K562 (cell line): Measurements from ENCODE around the gene TNIP2. TPM values are rescaled to one million over a fixed set of nuclear protein-coding genes. Genes with fewer than 3 reads are reported as not detected.

ENCODE experiments used
- BHLHE40 ChIP-seq: IDR thresholded peaks from 2 replicates; pipeline ENCODE4 v1.6.1; 2011; ENCODE audit warnings: low read length, improper control_type of control experiment
- BRF1 ChIP-seq: IDR thresholded peaks from 3 replicates; pipeline ENCODE4 v1.6.1; 2011; ENCODE audit warnings: borderline replicate concordance, mild to moderate bottlenecking; ENCODE audit not compliant: insufficient read length; ENCODE audit errors: extremely low read depth
- CTBP1 ChIP-seq: fragments of 450-650 bp; IDR thresholded peaks from 2 replicates; pipeline ENCODE4 v1.6.1; 2016; ENCODE audit warnings: borderline replicate concordance
- GABPB1 ChIP-seq: sonication (generic); formaldehyde crosslinking; IDR thresholded peaks from 2 replicates; pipeline ENCODE4 v1.8.0; 2022; ENCODE audit warnings: mild to moderate bottlenecking, missing genetic modification reagents
- LARP7 ChIP-seq: fragments of 450-650 bp; IDR thresholded peaks from 2 replicates; pipeline ENCODE4 v1.6.1; 2016
- PHF8 ChIP-seq: fragments of 200-600 bp; sonication (generic); IDR thresholded peaks from 2 replicates; pipeline ENCODE4 v1.6.1; 2012; ENCODE audit warnings: mixed run types, mild to moderate bottlenecking, inconsistent platforms, low read length, moderate library complexity, borderline replicate concordance
- RBM25 ChIP-seq: fragments of 200-400 bp; formaldehyde crosslinking; IDR thresholded peaks from 2 replicates; pipeline ENCODE4 v1.6.1; 2018; ENCODE audit warnings: low read length, low read depth, moderate library complexity; ENCODE audit not compliant: severe bottlenecking
- RBM34 ChIP-seq: fragments of 200-400 bp; formaldehyde crosslinking; IDR thresholded peaks from 2 replicates; pipeline ENCODE4 v1.6.1; 2018; ENCODE audit warnings: low read length, borderline replicate concordance; ENCODE audit not compliant: insufficient read depth
- SAFB2 ChIP-seq: fragments of 200-400 bp; formaldehyde crosslinking; IDR thresholded peaks from 2 replicates; pipeline ENCODE4 v1.6.1; 2018; ENCODE audit warnings: borderline replicate concordance, low read length, low read depth, moderate library complexity; ENCODE audit not compliant: severe bottlenecking
- SIN3B ChIP-seq: fragments of 450-650 bp; IDR thresholded peaks from 2 replicates; pipeline ENCODE4 v1.6.1; 2017; ENCODE audit warnings: low read depth, mild to moderate bottlenecking, moderate library complexity
- SP2 ChIP-seq: IDR thresholded peaks from 2 replicates; pipeline ENCODE4 v1.6.1; 2011; ENCODE audit warnings: mild to moderate bottlenecking, low read depth, low read length, moderate library complexity; ENCODE audit not compliant: poor library complexity, severe bottlenecking; ENCODE audit errors: extremely low read depth
- TARDBP ChIP-seq: fragments of 450-650 bp; IDR thresholded peaks from 2 replicates; pipeline ENCODE4 v1.6.1; 2016
- UBTF ChIP-seq, 2 experiments: IDR thresholded peaks; 2 replicates each; pipeline ENCODE4 v1.6.1; 2012; ENCODE audit warnings: improper control_type of control experiment in 2 of 2, low read depth in 2 of 2, low read length in 2 of 2, borderline replicate concordance in 1 of 2
- ZBTB33 ChIP-seq: sonication (generic); formaldehyde crosslinking; IDR thresholded peaks from 2 replicates; pipeline ENCODE4 v1.8.1; 2023; ENCODE audit warnings: mild to moderate bottlenecking, missing genetic modification reagents
- ZBTB8A ChIP-seq: fragments of 450-650 bp; IDR thresholded peaks from 2 replicates; pipeline ENCODE4 v1.6.1; 2018; ENCODE audit warnings: mild to moderate bottlenecking, moderate library complexity; ENCODE audit not compliant: partially characterized antibody
- ZNF639 ChIP-seq, 2 experiments: fragments of 200-800 bp in 1 of 2; sonication (Bioruptor generic) in 1 of 2; sonication (generic) in 1 of 2; formaldehyde crosslinking in 1 of 2; IDR thresholded peaks in 1 of 2; conservative IDR thresholded peaks in 1 of 2; 2 replicates each; pipeline versions ENCODE4 v1.5.0 to v1.6.1; 2016 to 2020; ENCODE audit warnings: missing compliant biosample characterization in 1 of 2, missing genetic modification characterization in 1 of 2, missing genetic modification reagents in 1 of 2
- ZNF644 ChIP-seq: fragments of 200-800 bp; sonication (Bioruptor generic); IDR thresholded peaks from 2 replicates; pipeline ENCODE4 v1.6.1; 2016; ENCODE audit warnings: low read depth, missing genetic modification characterization, missing compliant biosample characterization
- polyA plus RNA-seq, 8 experiments: library from polyadenylated mRNA; depleted of rRNA in 4 of 8; stranded (reverse) in 5 of 8; unstranded in 3 of 8; fragments of >200 nt; fragmentation: Nextera tagmentation in 2 of 8; fragmentation: Illumina TruSeq in 1 of 8; extraction: Ambion mirVana in 2 of 8; extraction: Trizol in 1 of 8; gene quantifications; 2 replicates each; pipeline versions ENCODE4 v1.2.1 to v1.2.3, GENCODE V29; 2011 to 2014; ENCODE audit warnings: inconsistent platforms in 1 of 8, missing spikeins in 1 of 8
- total RNA-seq, 7 experiments: library from RNA; depleted of rRNA in 6 of 7; stranded (reverse); fragments of >200 nt in 6 of 7; fragmentation: Illumina TruSeq in 2 of 7; extraction: Trizol in 2 of 7; gene quantifications; 2 replicates each; pipeline versions ENCODE4 v1.2.1 to v1.2.3, GENCODE V29; 2011 to 2021; ENCODE audit warnings: low replicate concordance in 1 of 7
- TF ChIP-seq, protein P1 (sequence below): fragments of 450-650 bp; formaldehyde crosslinking; IDR thresholded peaks from 2 replicates; pipeline ENCODE4 v1.4.0; 2022; ENCODE audit warnings: mild to moderate bottlenecking, moderate library complexity

Gene TNIP2
- total and polyA plus RNA-seq, 9 of the 15 experiments (the other 6 are each of a cell fraction or from before 2014, with no cell fraction given), result 0.61 to 42.6 (median 19.5) TPM

GRCh38 chr4:2755821-2756690 lies at the start of gene TNIP2 (continued):
- peak in 1 of 2 experiments; percentile 64; a peak in 1 of 4 replicates for TF ChIP-seq UBTF (IDR thresholded peaks at IDR 0.05; ENCODE audit: borderline replicate concordance in 1 of 2, low read depth in 2 of 2, low read length in 2 of 2)
- TF ChIP-seq TARDBP, result peak; percentile 81
- peak; percentile 95; the same call in 1 of the 2 replicates for TF ChIP-seq PHF8
- no peak for TF ChIP-seq ZBTB8A
- no peak for TF ChIP-seq ZNF644 (tag)
- peak; percentile 36; the same call in 1 of the 2 replicates for TF ChIP-seq ZBTB33 (CRISPR knock-in tag)
- TF ChIP-seq GABPB1, result peak; percentile 79
- 0 out of 2 replicates have a peak, but pooled peaks have one; percentile 58 for TF ChIP-seq RBM34
- TF ChIP-seq RBM25, result peak; percentile 22
- no peak for TF ChIP-seq LARP7
- peak; percentile 82; the same call in 1 of the 2 replicates for TF ChIP-seq SIN3B
- TF ChIP-seq BRF1, result no peak
- TF ChIP-seq CTBP1, result peak; percentile 99
- 0 out of 2 replicates have a peak, but pooled peaks have one; percentile 9 for TF ChIP-seq BHLHE40
- TF ChIP-seq, protein P1, sequence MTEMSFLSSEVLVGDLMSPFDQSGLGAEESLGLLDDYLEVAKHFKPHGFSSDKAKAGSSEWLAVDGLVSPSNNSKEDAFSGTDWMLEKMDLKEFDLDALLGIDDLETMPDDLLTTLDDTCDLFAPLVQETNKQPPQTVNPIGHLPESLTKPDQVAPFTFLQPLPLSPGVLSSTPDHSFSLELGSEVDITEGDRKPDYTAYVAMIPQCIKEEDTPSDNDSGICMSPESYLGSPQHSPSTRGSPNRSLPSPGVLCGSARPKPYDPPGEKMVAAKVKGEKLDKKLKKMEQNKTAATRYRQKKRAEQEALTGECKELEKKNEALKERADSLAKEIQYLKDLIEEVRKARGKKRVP (CRISPR knock-in tag), result no peak
- no peak for TF ChIP-seq SP2
- TF ChIP-seq ZNF639 (CRISPR knock-in tag; conservative IDR thresholded peaks at IDR 0.05 in 1 of 2, IDR thresholded peaks at IDR 0.05 in 1 of 2), result peak in 1 of 2 experiments; percentile 98; a peak in 2 of 4 replicates
- TF ChIP-seq SAFB2, result no peak
